ENCODE measurements around the gene ANKS1B. TPM values are rescaled to one million over a fixed set of nuclear protein-coding genes. Genes with fewer than 3 reads are reported as not detected.

The ANKS1B gene
- polyA plus RNA-seq, 3 donors, result 3.9 to 5.2 (median 4.6) TPM

- no peak for DNase-seq (ENCODE audit: extremely low read depth in 1 of 11, low read depth in 9 of 11, low spot score in 4 of 11)
Measured at GRCh38 chr12:98696036-98696646, 1288.6 kb downstream of the ANKS1B start.

- DNase-seq (ENCODE audit: extremely low read depth in 1 of 11, low read depth in 9 of 11, low spot score in 4 of 11), result no peak
Measured at GRCh38 chr12:98691351-98691750, 1293.4 kb downstream of the ANKS1B start.

GRCh38 chr12:98686603-98687002 lies 1298.1 kb downstream of the ANKS1B start:
- DNase-seq (ENCODE audit: extremely low read depth in 1 of 11, low read depth in 9 of 11, low spot score in 4 of 11), result no peak

Other genes starting within 250 kb of the ANKS1B start
- 10 to 100 TPM; 19.4 to 24.5 (median 21.0) TPM for gene BLTP3B, start 157.9 kb upstream of the ANKS1B start, polyA plus RNA-seq (ENCODE audit: insufficient read length in 3 of 3)
- gene ACTR6, start 215.9 kb upstream of the ANKS1B start, polyA plus RNA-seq (ENCODE audit: insufficient read length in 3 of 3), result 10 to 100 TPM; 33.5 to 39.4 (median 34.2) TPM

All from renal cortex interstitium (tissue), 11 donors.